Measurements from ENCODE around the gene ADGRD1. TPM values are rescaled to one million over a fixed set of nuclear protein-coding genes. Genes with fewer than 3 reads are reported as not detected.

Gene ADGRD1
- total and polyA plus RNA-seq, 8 donors = 25.6 to 167 (median 33.4) TPM

GRCh38 chr12:131076791-131077747 is 123.4 kb downstream of the ADGRD1 start:
- DNase-seq (peak in 1 of 4 donors; percentile 50), ATAC-seq (no peak)
- H3K27ac ChIP-seq = no peak overlapping the region
- no peak for TF ChIP-seq CTCF (IDR thresholded peaks at IDR 0.05)
- peaks cover 0 to 8% of the 10 kb centered on the region in 2 donors for H3K4me1 ChIP-seq
- intact Hi-C loops (cut with DNase I) = no loop called here
- H3K4me3 ChIP-seq = no peak overlapping the region
- no peaks in the 10 kb centered on the region for H3K27me3 ChIP-seq
- peaks cover 0 to 3% of the 10 kb centered on the region in 2 donors for H3K36me3 ChIP-seq
- H3K9me3 ChIP-seq = no peaks in the 10 kb centered on the region

- Histone ChIP-seq H3K36me3 (peaks cover 0 to 3% of the 10 kb centered on the region in 2 donors), H3K27me3 (no peaks in the 10 kb centered on the region), H3K27ac (no peak overlapping the region), H3K9me3 (no peaks in the 10 kb centered on the region), H3K4me3 (no peak overlapping the region), H3K4me1 (peaks cover 0 to 8% of the 10 kb centered on the region in 2 donors)
- DNase-seq (no peak), ATAC-seq (no peak)
- no peak for TF ChIP-seq CTCF (IDR thresholded peaks at IDR 0.05)
- intact Hi-C loops (cut with DNase I) = no loop called here
These were observed 124.3 kb downstream of the ADGRD1 start for GRCh38 chr12:131077931-131078391.

- Histone ChIP-seq H3K9me3 (no peaks in the 10 kb centered on the region), H3K4me1 (no peaks in the 10 kb centered on the region), H3K27me3 (no peaks in the 10 kb centered on the region), H3K36me3 (peaks cover 0 to 21% of the 10 kb centered on the region in 2 donors), H3K27ac (no peak overlapping the region), H3K4me3 (no peak overlapping the region)
- DNase-seq (peak in 1 of 4 donors; percentile 53), ATAC-seq (no peak)
- intact Hi-C loops (cut with DNase I) = no loop called here
- TF ChIP-seq CTCF (IDR thresholded peaks at IDR 0.05) = no peak
These were observed 128.8 kb downstream of the ADGRD1 start for GRCh38 chr12:131082290-131083194.

GRCh38 chr12:131084341-131085011 is 130.8 kb downstream of the ADGRD1 start:
- no peaks in the 10 kb centered on the region for H3K4me1 ChIP-seq
- peaks cover 0 to 19% of the 10 kb centered on the region in 2 donors for H3K36me3 ChIP-seq
- no peaks in the 10 kb centered on the region for H3K9me3 ChIP-seq
- DNase-seq (peak in 1 of 4 donors; percentile 57), ATAC-seq (no peak)
- no peaks in the 10 kb centered on the region for H3K27me3 ChIP-seq
- H3K27ac ChIP-seq = no peak overlapping the region
- no peak for TF ChIP-seq CTCF (IDR thresholded peaks at IDR 0.05)
- no peak overlapping the region for H3K4me3 ChIP-seq
- intact Hi-C loops (cut with DNase I) = no loop called here

Data from left lung (tissue), 10 donors.